ENCODE measurements around the gene HTATSF1. TPM values are rescaled to one million over a fixed set of nuclear protein-coding genes. Genes with fewer than 3 reads are reported as not detected.

The HTATSF1 gene
- total and polyA plus RNA-seq, 9 of the 15 experiments (the other 6 are each of a cell fraction or from before 2014, with no cell fraction given): 2.6 to 87.7 (median 42.2) TPM

- Histone ChIP-seq H3K9me3 (replicated peaks; ENCODE audit: control insufficient read depth, insufficient read depth, low read depth, low read length) (no peaks in the 10 kb centered on the region), H3K4me1 (replicated peaks in 1 of 2; ENCODE audit: control insufficient read depth in 2 of 2, insufficient read depth in 2 of 2, low read length in 2 of 2) (no peaks in the 10 kb centered on the region), H3K9me1 (ENCODE audit: control insufficient read depth, insufficient read depth, low read length) (no peaks in the 10 kb centered on the region), H2AFZ (ENCODE audit: low read depth, low read length) (no peak overlapping the region), H4K20me1 (replicated peaks; ENCODE audit: control insufficient read depth, insufficient read depth, low read length) (no peaks in the 10 kb centered on the region), H3K27me3 (ENCODE audit: control insufficient read depth in 2 of 2, insufficient read depth in 2 of 2, low read length in 2 of 2) (peaks cover 3 to 26% of the 10 kb centered on the region in 2 experiments; a peak in 4 of 5 replicates), H3K27ac (ENCODE audit: extremely low read depth, low read depth, low read length) (no peak overlapping the region), H3K9ac (ENCODE audit: insufficient read depth in 1 of 2, low read depth in 2 of 2, low read length in 2 of 2) (no peak overlapping the region), H3K36me3 (ENCODE audit: control insufficient read depth, insufficient read depth, low read length) (no peaks in the 10 kb centered on the region), H3K79me2 (ENCODE audit: control insufficient read depth, insufficient read depth, low read length) (no peaks in the 10 kb centered on the region), H3K4me2 (ENCODE audit: insufficient read depth, low read length) (no peak overlapping the region), H3K4me3 (no peak overlapping the region)
- POLR2A ChIA-PET: no interaction called here
- ATAC-seq (no peak), DNase-seq (ENCODE audit: extremely low read depth in 1 of 4, low spot score in 3 of 4) (no peak), FAIRE-seq (no peak)
- intact Hi-C loops (cut with micrococcal nuclease): no loop called here
- BruUV-seq (replicated peaks): no TSS peak
- in situ Hi-C loops (cut with MboI): no loop called here
- CTCF ChIA-PET (ENCODE audit: low intra/inter-chr PET ratio): no interaction called here
- WGBS (ENCODE audit: insufficient coverage, low coverage, missing lambda C conversion rate): 0% methylated on average over 5 of the region's 5 CpGs
- no peak for TF ChIP-seq ZBTB33 (CRISPR knock-in tag; IDR thresholded peaks at IDR 0.05)
- no peak for TF ChIP-seq PHB (CRISPR knock-in tag; IDR thresholded peaks at IDR 0.05)
- no peak for TF ChIP-seq JUND (IDR thresholded peaks at IDR 0.05; ENCODE audit: borderline replicate concordance, low read depth, low read length)
- TF ChIP-seq JUND (tag; IDR thresholded peaks at IDR 0.05; ENCODE audit: borderline replicate concordance, low read depth, low read length): no peak
- TF ChIP-seq GATA2 (CRISPR knock-in tag; IDR thresholded peaks at IDR 0.05): no peak
- no peak for TF ChIP-seq SRF (CRISPR knock-in tag; IDR thresholded peaks at IDR 0.05)
- no peak for TF ChIP-seq ZNF212 (CRISPR knock-in tag; IDR thresholded peaks at IDR 0.05)
- no peak for TF ChIP-seq CBFA2T2 (conservative IDR thresholded peaks at IDR 0.05)
- no peak for TF ChIP-seq TAF9B (IDR thresholded peaks at IDR 0.05; ENCODE audit: partially characterized antibody)
- no peak for TF ChIP-seq SMAD1 (IDR thresholded peaks at IDR 0.05; ENCODE audit: low read depth, low read length, partially characterized antibody)
- no peak for TF ChIP-seq DACH1 (IDR thresholded peaks at IDR 0.05; ENCODE audit: partially characterized antibody)
- TF ChIP-seq BCLAF1 (IDR thresholded peaks at IDR 0.05; ENCODE audit: borderline replicate concordance in 1 of 2, control insufficient read depth in 1 of 2, low read depth in 2 of 2, low read length in 1 of 2): no peak
- no peak for TF ChIP-seq SIN3B (IDR thresholded peaks at IDR 0.05; ENCODE audit: low read depth)
- no peak for TF ChIP-seq SMC3 (conservative IDR thresholded peaks at IDR 0.05; ENCODE audit: insufficient read depth, low read depth, low read length)
Observed at GRCh38 chrX:136549226-136549625, 51.8 kb downstream of the HTATSF1 start.

Measured in K562 (cell line).